Measurements from ENCODE around the gene TTLL11.

GRCh38 chr9:121827251-121827967, 265.7 kb downstream of the TTLL11 start:
- TF ChIP-seq FOXM1 (IDR thresholded peaks at IDR 0.05; ENCODE audit: low read depth) (no peak), CTCF (IDR thresholded peaks at IDR 0.05) (no peak), RAD21 (IDR thresholded peaks at IDR 0.05; ENCODE audit: low read length) (no peak), USF2 (IDR thresholded peaks at IDR 0.05; ENCODE audit: borderline replicate concordance, low read depth, low read length) (no peak), ZBTB33 (IDR thresholded peaks at IDR 0.05; ENCODE audit: borderline replicate concordance, low read depth) (no peak), NRF1 (IDR thresholded peaks at IDR 0.05; ENCODE audit: low read depth, low read length) (no peak), TEAD4 (IDR thresholded peaks at IDR 0.05; ENCODE audit: borderline replicate concordance, insufficient read depth) (no peak), PBX3 (IDR thresholded peaks at IDR 0.05) (no peak), EZH2phosphoT487 (IDR thresholded peaks at IDR 0.05; ENCODE audit: borderline replicate concordance, low read depth) (no peak), MAX (IDR thresholded peaks at IDR 0.05; ENCODE audit: low read depth) (no peak), POLR2AphosphoS5 (IDR thresholded peaks at IDR 0.05; ENCODE audit: low read depth, low read length) (no peak), SIN3A (IDR thresholded peaks at IDR 0.05; ENCODE audit: borderline replicate concordance, low read depth, low read length) (no peak), REST (IDR thresholded peaks at IDR 0.05; ENCODE audit: low read depth, low read length) (no peak), ELF1 (IDR thresholded peaks at IDR 0.05) (no peak)

All from SK-N-SH (cell line).